Uterus (tissue), 2 donors: ENCODE measurements around the gene TFDP3.

Experiments
- POLR2A ChIP-seq, 2 donors: fragments of 450-650 bp; IDR thresholded peaks; one replicate each; pipeline ENCODE4 v1.6.1; 2016; ENCODE audit warnings: antibody characterized with exemption in 2 of 2, mild to moderate bottlenecking in 1 of 2, moderate library complexity in 1 of 2
- TF ChIP-seq, protein P1 (sequence below), 4 experiments: fragments of 200-600 bp in 2 of 4; fragments of 450-650 bp in 2 of 4; sonication (generic) in 2 of 4; IDR thresholded peaks; one replicate each; pipeline ENCODE4 v1.5.1; 2016 to 2019; ENCODE audit warnings: antibody characterized with exemption in 4 of 4, mild to moderate bottlenecking in 2 of 4, moderate library complexity in 1 of 4

DNA sequence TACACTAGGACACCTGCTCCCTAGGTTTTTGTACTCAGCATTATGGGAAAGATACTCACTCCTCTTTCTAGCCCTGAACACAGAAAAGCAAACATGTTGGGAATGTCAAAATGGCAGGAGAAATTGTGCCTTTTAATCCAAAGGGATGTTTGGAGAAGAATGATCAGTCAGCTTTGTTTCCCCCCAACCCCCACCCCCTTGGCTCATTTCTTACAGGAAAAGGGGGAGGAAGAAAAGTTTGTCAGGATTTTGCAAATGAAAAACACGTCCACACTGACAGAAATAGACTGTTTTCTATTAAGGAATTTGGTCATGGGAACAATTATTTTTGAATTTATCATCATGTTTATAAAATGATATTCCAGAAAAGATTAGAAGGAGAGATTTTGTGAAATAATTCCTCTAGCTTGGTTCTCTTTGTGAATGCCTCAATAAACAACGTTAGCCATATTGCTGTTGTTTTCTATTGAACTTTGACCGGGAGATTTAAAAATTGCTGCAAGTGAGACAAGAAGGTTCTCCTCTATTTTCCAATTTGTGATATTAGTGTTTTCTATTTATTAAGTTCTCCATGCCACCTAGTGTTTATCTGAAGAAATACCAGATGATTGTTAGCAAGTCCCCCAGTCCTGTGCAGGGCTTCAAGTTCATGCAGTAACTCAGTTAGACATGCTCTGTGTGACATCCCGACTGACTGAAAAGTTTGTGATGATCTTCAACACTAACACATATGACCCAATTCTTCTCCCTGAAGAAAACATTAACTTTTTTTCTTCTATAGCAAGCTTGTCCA is 31.3 kb upstream of the TFDP3 start:
- TF ChIP-seq, protein P1, sequence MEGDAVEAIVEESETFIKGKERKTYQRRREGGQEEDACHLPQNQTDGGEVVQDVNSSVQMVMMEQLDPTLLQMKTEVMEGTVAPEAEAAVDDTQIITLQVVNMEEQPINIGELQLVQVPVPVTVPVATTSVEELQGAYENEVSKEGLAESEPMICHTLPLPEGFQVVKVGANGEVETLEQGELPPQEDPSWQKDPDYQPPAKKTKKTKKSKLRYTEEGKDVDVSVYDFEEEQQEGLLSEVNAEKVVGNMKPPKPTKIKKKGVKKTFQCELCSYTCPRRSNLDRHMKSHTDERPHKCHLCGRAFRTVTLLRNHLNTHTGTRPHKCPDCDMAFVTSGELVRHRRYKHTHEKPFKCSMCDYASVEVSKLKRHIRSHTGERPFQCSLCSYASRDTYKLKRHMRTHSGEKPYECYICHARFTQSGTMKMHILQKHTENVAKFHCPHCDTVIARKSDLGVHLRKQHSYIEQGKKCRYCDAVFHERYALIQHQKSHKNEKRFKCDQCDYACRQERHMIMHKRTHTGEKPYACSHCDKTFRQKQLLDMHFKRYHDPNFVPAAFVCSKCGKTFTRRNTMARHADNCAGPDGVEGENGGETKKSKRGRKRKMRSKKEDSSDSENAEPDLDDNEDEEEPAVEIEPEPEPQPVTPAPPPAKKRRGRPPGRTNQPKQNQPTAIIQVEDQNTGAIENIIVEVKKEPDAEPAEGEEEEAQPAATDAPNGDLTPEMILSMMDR (IDR thresholded peaks at IDR 0.05): no peak
- no peak for TF ChIP-seq POLR2A (IDR thresholded peaks at IDR 0.05)
